Measurements from ENCODE around the gene TRPC4AP. TPM values are rescaled to one million over a fixed set of nuclear protein-coding genes. Genes with fewer than 3 reads are reported as not detected.

The TRPC4AP gene
- total RNA-seq, 2 experiments from 2014 or later = 31.9 to 38.8 TPM

- H3K79me2 ChIP-seq (ENCODE audit: insufficient read depth, low read depth, low read length) = no peaks in the 10 kb centered on the region
- no TSS peak for BruUV-seq (replicated peaks)
- POLR2A ChIA-PET = interaction anchor here (1.6 kb wide), 1 partner anchor 11 kb away, joined by 5 read pairs; no protein-coding TSS in a partner anchor
- H2AFZ ChIP-seq (ENCODE audit: low read length) = no peak overlapping the region
- peaks cover 62% of the 10 kb centered on the region for H3K36me3 ChIP-seq (ENCODE audit: insufficient read depth, low read length)
- no peaks in the 10 kb centered on the region for H3K9me2 ChIP-seq (ENCODE audit: insufficient read depth, low read length)
- no peaks in the 10 kb centered on the region for H3K4me1 ChIP-seq (ENCODE audit: insufficient read depth, low read length, poor library complexity, severe bottlenecking)
- TF ChIP-seq CTCF (conservative IDR thresholded peaks at IDR 0.05; ENCODE audit: low read length) = no peak
- no peak for TF ChIP-seq EZH2phosphoT487 (IDR thresholded peaks at IDR 0.05; ENCODE audit: borderline replicate concordance, low read depth, low read length)
- no peaks in the 10 kb centered on the region for H3K9me3 ChIP-seq (ENCODE audit: low read length)
- H4K20me1 ChIP-seq (ENCODE audit: insufficient read depth, low read length) = no peaks in the 10 kb centered on the region
- CTCF ChIA-PET (ENCODE audit: unreplicated experiment) = no interaction called here
- intact Hi-C loops (cut with micrococcal nuclease; ENCODE audit: unreplicated experiment) = no loop called here
- H3K27ac ChIP-seq (ENCODE audit: low read depth, low read length, poor library complexity, severe bottlenecking) = no peak overlapping the region
- H3K4me2 ChIP-seq (ENCODE audit: low read length) = no peak overlapping the region
- no peak for DNase-seq (ENCODE audit: low spot score)
- H3K4me3 ChIP-seq (ENCODE audit: low read depth, low read length, poor library complexity, severe bottlenecking) = no peak overlapping the region
Observed at GRCh38 chr20:35049776-35050352, 42.7 kb downstream of the TRPC4AP start.

- Histone ChIP-seq H3K4me1 (ENCODE audit: insufficient read depth, low read length, poor library complexity, severe bottlenecking) (no peaks in the 10 kb centered on the region), H3K79me2 (ENCODE audit: insufficient read depth, low read depth, low read length) (no peaks in the 10 kb centered on the region), H3K27ac (ENCODE audit: low read depth, low read length, poor library complexity, severe bottlenecking) (no peak overlapping the region), H3K36me3 (ENCODE audit: insufficient read depth, low read length) (peaks cover 65% of the 10 kb centered on the region), H2AFZ (ENCODE audit: low read length) (no peak overlapping the region), H3K4me2 (ENCODE audit: low read length) (no peak overlapping the region), H3K9me2 (ENCODE audit: insufficient read depth, low read length) (no peaks in the 10 kb centered on the region), H3K4me3 (ENCODE audit: low read depth, low read length, poor library complexity, severe bottlenecking) (no peak overlapping the region), H4K20me1 (ENCODE audit: insufficient read depth, low read length) (no peaks in the 10 kb centered on the region), H3K9me3 (ENCODE audit: low read length) (no peaks in the 10 kb centered on the region)
- ChIA-PET POLR2A (no interaction called here), CTCF (ENCODE audit: unreplicated experiment) (no interaction called here)
- no TSS peak for BruUV-seq (replicated peaks)
- intact Hi-C loops (cut with micrococcal nuclease; ENCODE audit: unreplicated experiment) = no loop called here
- no peak for DNase-seq (ENCODE audit: low spot score)
- TF ChIP-seq EZH2phosphoT487 (IDR thresholded peaks at IDR 0.05; ENCODE audit: borderline replicate concordance, low read depth, low read length) = no peak
- TF ChIP-seq CTCF (conservative IDR thresholded peaks at IDR 0.05; ENCODE audit: low read length) = no peak
Observed at GRCh38 chr20:35048739-35049138, 43.9 kb downstream of the TRPC4AP start.

GRCh38 chr20:35042268-35042667 is 50.3 kb downstream of the TRPC4AP start:
- no peak for TF ChIP-seq CTCF (conservative IDR thresholded peaks at IDR 0.05; ENCODE audit: low read length)
- no peak for TF ChIP-seq EZH2phosphoT487 (IDR thresholded peaks at IDR 0.05; ENCODE audit: borderline replicate concordance, low read depth, low read length)
- CTCF ChIA-PET (ENCODE audit: unreplicated experiment) = no interaction called here
- Histone ChIP-seq H2AFZ (ENCODE audit: low read length) (no peak overlapping the region), H3K9me2 (ENCODE audit: insufficient read depth, low read length) (no peaks in the 10 kb centered on the region), H3K4me3 (ENCODE audit: low read depth, low read length, poor library complexity, severe bottlenecking) (no peak overlapping the region), H4K20me1 (ENCODE audit: insufficient read depth, low read length) (no peaks in the 10 kb centered on the region), H3K4me2 (ENCODE audit: low read length) (no peak overlapping the region), H3K79me2 (ENCODE audit: insufficient read depth, low read depth, low read length) (no peaks in the 10 kb centered on the region), H3K4me1 (ENCODE audit: insufficient read depth, low read length, poor library complexity, severe bottlenecking) (no peaks in the 10 kb centered on the region), H3K36me3 (ENCODE audit: insufficient read depth, low read length) (peaks cover 55% of the 10 kb centered on the region), H3K27ac (ENCODE audit: low read depth, low read length, poor library complexity, severe bottlenecking) (no peak overlapping the region), H3K9me3 (ENCODE audit: low read length) (no peaks in the 10 kb centered on the region)
- intact Hi-C loops (cut with micrococcal nuclease; ENCODE audit: unreplicated experiment) = no loop called here
- no peak for DNase-seq (ENCODE audit: low spot score)
- POLR2A ChIA-PET = interaction anchor here (0.7 kb wide), 1 partner anchor 13 kb away, joined by 4 read pairs; no protein-coding TSS in a partner anchor
- TSS peak; percentile 6 for BruUV-seq (replicated peaks)

Measured in OCI-LY7 (cell line).